Measurements from ENCODE around the gene CSTA. TPM values are rescaled to one million over a fixed set of nuclear protein-coding genes. Genes with fewer than 3 reads are reported as not detected.

The CSTA gene
- total and polyA plus RNA-seq, 2 of the 13 experiments (the other 11 are each of a cell fraction or from before 2014, with no cell fraction given), result 3.9 to 11.0 TPM

DNA sequence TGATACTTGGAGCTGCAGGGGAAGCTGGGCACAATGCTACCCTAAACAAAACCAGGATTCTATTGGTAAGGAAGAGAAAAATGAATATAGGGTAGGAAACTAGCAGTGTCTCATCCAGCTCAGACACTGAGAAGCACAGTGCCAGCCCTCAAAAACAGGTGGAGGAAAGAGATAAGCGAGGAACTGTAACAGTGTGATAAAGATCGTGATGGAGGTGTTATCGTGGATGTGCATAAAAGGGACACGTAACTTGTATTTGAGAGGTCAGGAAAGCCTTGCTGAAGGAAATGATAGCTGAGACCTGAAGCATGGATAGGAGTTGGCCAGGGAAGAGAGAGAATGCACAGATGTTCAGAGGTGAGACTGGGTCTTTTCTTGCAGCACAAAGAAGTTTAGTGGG is 30.6 kb downstream of the CSTA start:
- Histone ChIP-seq H3K4me1 (ENCODE audit: insufficient read depth, low read length) (no peaks in the 10 kb centered on the region), H2AFZ (ENCODE audit: low read length) (no peak overlapping the region), H3K27ac (ENCODE audit: extremely low read length, insufficient read depth, low read length) (no peak overlapping the region), H3K4me3 (replicated peaks in 1 of 3; ENCODE audit: insufficient read depth in 1 of 3, low read depth in 2 of 3, low read length in 3 of 3) (no peak overlapping the region), H3K36me3 (replicated peaks in 1 of 2; ENCODE audit: control insufficient read depth in 1 of 2, insufficient read depth in 2 of 2, low read length in 2 of 2) (peaks cover 4 to 5% of the 10 kb centered on the region in 2 experiments; a peak in 3 of 5 replicates), H3K4me2 (ENCODE audit: low read depth, low read length) (no peak overlapping the region), H3K9ac (ENCODE audit: insufficient read depth, low read depth, low read length) (no peak overlapping the region), H3K9me3 (ENCODE audit: low read length) (no peaks in the 10 kb centered on the region), H3K79me2 (ENCODE audit: insufficient read depth, low read length) (no peaks in the 10 kb centered on the region), H3K27me3 (ENCODE audit: control insufficient read depth in 1 of 2, insufficient read depth in 2 of 2, low read length in 2 of 2) (no peaks in the 10 kb centered on the region), H4K20me1 (ENCODE audit: insufficient read depth, low read length) (no peaks in the 10 kb centered on the region)
- ChIA-PET POLR2A (no interaction called here), CTCF (ENCODE audit: low intra/inter-chr PET ratio, low total read pairs) (interaction anchor here (0.7 kb wide), 1 partner anchor 49 kb away, joined by 3 read pairs; no protein-coding TSS in a partner anchor)
- intact Hi-C loops (cut with micrococcal nuclease; ENCODE audit: unreplicated experiment) (loop anchor here (1.0 to 2.0 kb wide), 2 partner anchors 49 to 255 kb away; no protein-coding TSS in a partner anchor), in situ Hi-C loops (cut with HindIII; ENCODE audit: extremely low pct_ligation_motif_present, low pct_unique_long_range_greater_than_20kb) (loop anchor here (5.0 to 10.0 kb wide), 2 partner anchors 43 to 251 kb away; no protein-coding TSS in a partner anchor)
- DNase-seq (ENCODE audit: low spot score) (no peak), ATAC-seq (no peak), FAIRE-seq (no peak)
- WGBS (ENCODE audit: low lambda C conversion rate), result 94% methylated on average over 4 of the region's 4 CpGs
- BruUV-seq (replicated peaks), result no TSS peak
- TF ChIP-seq XRCC5 (optimal IDR thresholded peaks at IDR 0.05; ENCODE audit: low read length) (no peak), ZBTB40 (IDR thresholded peaks at IDR 0.05) (0 out of 2 replicates have a peak, but pooled peaks have one; percentile 5), ZBTB40 (CRISPR knock-in tag; IDR thresholded peaks at IDR 0.05) (no peak), CEBPZ (IDR thresholded peaks at IDR 0.05; ENCODE audit: low read length) (no peak)

All from HepG2 (cell line).